Smooth muscle cell (in vitro differentiated cells): Measurements from ENCODE around the gene LRRFIP1. TPM values are rescaled to one million over a fixed set of nuclear protein-coding genes. Genes with fewer than 3 reads are reported as not detected.

ENCODE experiments used
- DNase-seq: peaks from one replicate; lab custom pipeline; 2025; ENCODE audit not compliant: unreplicated experiment; lab: John Stamatoyannopoulos, UW
- H2AFZ ChIP-seq: fragments of 200-600 bp; sonication (generic); 2 replicates; pipeline ENCODE4 v1.6.0; 2016; ENCODE audit warnings: antibody characterized with exemption, low read depth, mild to moderate bottlenecking
- H3F3A ChIP-seq: fragments of 200-600 bp; sonication (generic); 2 replicates; pipeline ENCODE4 v1.6.0; 2017; ENCODE audit warnings: antibody characterized with exemption, low read depth
- H3K27ac ChIP-seq: fragments of 200-600 bp; sonication (generic); 2 replicates; pipeline ENCODE4 v1.5.1; 2016; ENCODE audit warnings: low read depth, mild to moderate bottlenecking
- H3K27me3 ChIP-seq: fragments of 200-600 bp; sonication (generic); 2 replicates; pipeline ENCODE4 v1.6.1; 2016; ENCODE audit warnings: low read depth, mild to moderate bottlenecking
- H3K36me3 ChIP-seq: fragments of 200-600 bp; sonication (generic); 2 replicates; pipeline ENCODE4 v1.5.1; 2016; ENCODE audit warnings: low read depth
- H3K4me1 ChIP-seq: fragments of 200-600 bp; sonication (generic); 2 replicates; pipeline ENCODE4 v1.5.1; 2016; ENCODE audit warnings: low read depth
- H3K4me2 ChIP-seq: fragments of 200-600 bp; sonication (generic); 2 replicates; pipeline ENCODE4 v1.6.0; 2016; ENCODE audit warnings: mild to moderate bottlenecking
- H3K4me3 ChIP-seq: fragments of 200-600 bp; sonication (generic); 2 replicates; pipeline ENCODE4 v1.5.1; 2016; ENCODE audit warnings: mild to moderate bottlenecking
- H3K79me2 ChIP-seq: fragments of 200-600 bp; sonication (generic); 2 replicates; pipeline ENCODE4 v1.6.0; 2016; ENCODE audit warnings: low read depth, mild to moderate bottlenecking
- H3K9ac ChIP-seq: fragments of 200-600 bp; sonication (generic); 2 replicates; pipeline ENCODE4 v1.6.0; 2016; ENCODE audit warnings: low read depth
- H3K9me3 ChIP-seq: fragments of 200-600 bp; sonication (generic); replicated peaks from 2 replicates; pipeline ENCODE4 v1.5.1; 2016; ENCODE audit warnings: low read depth
- H4K20me1 ChIP-seq: fragments of 200-600 bp; sonication (generic); 2 replicates; pipeline ENCODE4 v1.6.0; 2016; ENCODE audit warnings: low read depth
- CTCF ChIP-seq: fragments of 200-600 bp; sonication (generic); IDR thresholded peaks from 2 replicates; pipeline ENCODE4 v1.5.1; 2017; ENCODE audit warnings: borderline replicate concordance, mild to moderate bottlenecking, antibody characterized with exemption; ENCODE audit not compliant: insufficient read depth, poor library complexity, severe bottlenecking
- WGBS: methylation state at CpG from one replicate; pipeline ENCODE4 v1.1.7; 2016; ENCODE audit warnings: low lambda C conversion rate; 5-methylcytosine and 5-hydroxymethylcytosine counted together
- polyA plus RNA-seq: library from polyadenylated mRNA; unstranded; fragments of >200 nt; fragmentation: Nextera tagmentation; extraction: Ambion mirVana; gene quantifications from 2 replicates; pipeline ENCODE4 v1.2.1, GENCODE V29; 2016
- total RNA-seq: library from RNA; depleted of rRNA; stranded (reverse); fragments of >200 nt; gene quantifications from 2 replicates; pipeline ENCODE4 v1.2.3, GENCODE V29; 2014

LRRFIP1 gene
- total and polyA plus RNA-seq, 2 experiments from 2014 or later = 36.2 to 65.1 TPM

GRCh38 chr2:237752761-237753165 lies 125.4 kb downstream of the LRRFIP1 start:
- H3K9me3 ChIP-seq = no peaks in the 10 kb centered on the region
- 82% methylated on average over 5 of the region's 5 CpGs for WGBS
- no peak overlapping the region for H3K27ac ChIP-seq
- DNase-seq = no peak
- no peaks in the 10 kb centered on the region for H3K4me1 ChIP-seq
- no peaks in the 10 kb centered on the region for H3F3A ChIP-seq
- TF ChIP-seq CTCF = no peak
- H3K27me3 ChIP-seq = no peaks in the 10 kb centered on the region
- no peak overlapping the region for H3K4me3 ChIP-seq
- no peaks in the 10 kb centered on the region for H3K79me2 ChIP-seq
- no peak overlapping the region for H2AFZ ChIP-seq
- no peak overlapping the region for H3K9ac ChIP-seq
- H4K20me1 ChIP-seq = peaks cover 14% of the 10 kb centered on the region
- no peak overlapping the region for H3K4me2 ChIP-seq
- peaks cover 6% of the 10 kb centered on the region for H3K36me3 ChIP-seq

- Histone ChIP-seq H3K36me3 (peaks cover 6% of the 10 kb centered on the region), H3K4me3 (no peak overlapping the region), H3F3A (no peaks in the 10 kb centered on the region), H3K4me2 (no peak overlapping the region), H3K27ac (no peak overlapping the region), H3K9ac (no peak overlapping the region), H3K27me3 (no peaks in the 10 kb centered on the region), H3K4me1 (no peaks in the 10 kb centered on the region), H3K79me2 (no peaks in the 10 kb centered on the region), H3K9me3 (no peaks in the 10 kb centered on the region), H4K20me1 (peaks cover 11% of the 10 kb centered on the region), H2AFZ (no peak overlapping the region)
- no peak for TF ChIP-seq CTCF
- WGBS = 36% methylated on average over 3 of the region's 3 CpGs
- no peak for DNase-seq
Observed at GRCh38 chr2:237754182-237754581, 126.8 kb downstream of the LRRFIP1 start.

- no peak overlapping the region for H3K9ac ChIP-seq
- no peaks in the 10 kb centered on the region for H3K27me3 ChIP-seq
- H3K4me1 ChIP-seq = no peaks in the 10 kb centered on the region
- peaks cover 11% of the 10 kb centered on the region for H4K20me1 ChIP-seq
- no peak for DNase-seq
- no peak for TF ChIP-seq CTCF
- no peak overlapping the region for H3K27ac ChIP-seq
- 85% methylated on average over 12 of the region's 12 CpGs for WGBS
- peaks cover 6% of the 10 kb centered on the region for H3K36me3 ChIP-seq
- H2AFZ ChIP-seq = no peak overlapping the region
- H3K4me2 ChIP-seq = no peak overlapping the region
- H3K4me3 ChIP-seq = no peak overlapping the region
- no peaks in the 10 kb centered on the region for H3F3A ChIP-seq
- H3K9me3 ChIP-seq = no peaks in the 10 kb centered on the region
- H3K79me2 ChIP-seq = no peaks in the 10 kb centered on the region
Observed at GRCh38 chr2:237754626-237755248, 127.3 kb downstream of the LRRFIP1 start.

- DNase-seq = no peak
- Histone ChIP-seq H3K36me3 (peaks cover 6% of the 10 kb centered on the region), H3F3A (no peaks in the 10 kb centered on the region), H3K9me3 (no peaks in the 10 kb centered on the region), H3K27me3 (no peaks in the 10 kb centered on the region), H3K9ac (no peak overlapping the region), H2AFZ (no peak overlapping the region), H3K27ac (no peak overlapping the region), H3K4me3 (no peak overlapping the region), H3K79me2 (no peaks in the 10 kb centered on the region), H3K4me2 (no peak overlapping the region), H3K4me1 (no peaks in the 10 kb centered on the region), H4K20me1 (peaks cover 18% of the 10 kb centered on the region)
- no peak for TF ChIP-seq CTCF
- 88% methylated on average over 10 of the region's 10 CpGs for WGBS
Observed at GRCh38 chr2:237757616-237758015, 130.2 kb downstream of the LRRFIP1 start.
